Loucy (cell line): ENCODE results near the gene SKA1.

ENCODE experiments used
- H2AFZ ChIP-seq: fragments of 200-600 bp; sonication (generic); 2 replicates; pipeline ENCODE4 v1.6.0; 2016; ENCODE audit warnings: antibody characterized with exemption, mild to moderate bottlenecking, low read length, moderate library complexity
- H3F3A ChIP-seq: fragments of 200-600 bp; 2 replicates; pipeline ENCODE4 v1.6.0; 2016; ENCODE audit warnings: antibody characterized with exemption, low read depth, mild to moderate bottlenecking
- H3K27me3 ChIP-seq: fragments of 200-600 bp; sonication (generic); 2 replicates; pipeline ENCODE4 v1.6.1; 2014; ENCODE audit warnings: low read length, mild to moderate bottlenecking; ENCODE audit not compliant: insufficient read depth, poor library complexity, severe bottlenecking
- H3K36me3 ChIP-seq: fragments of 200-600 bp; sonication (generic); 2 replicates; pipeline ENCODE4 v1.6.1; 2016; ENCODE audit warnings: low read length; ENCODE audit not compliant: insufficient read depth
- H3K4me1 ChIP-seq: fragments of 200-600 bp; sonication (generic); 2 replicates; pipeline ENCODE4 v1.5.1; 2014; ENCODE audit warnings: low read length, mild to moderate bottlenecking; ENCODE audit not compliant: insufficient read depth, poor library complexity, severe bottlenecking
- H3K4me2 ChIP-seq: fragments of 200-600 bp; sonication (generic); 2 replicates; pipeline ENCODE4 v1.6.0; 2014; ENCODE audit warnings: antibody characterized with exemption, low read length, low read depth, mild to moderate bottlenecking; ENCODE audit not compliant: poor library complexity, severe bottlenecking
- H3K4me3 ChIP-seq: fragments of 200-600 bp; sonication (generic); 2 replicates; pipeline ENCODE4 v1.5.1; 2014; ENCODE audit warnings: low read length, mild to moderate bottlenecking, mixed read lengths; ENCODE audit not compliant: poor library complexity, severe bottlenecking
- H3K79me2 ChIP-seq: fragments of 200-600 bp; sonication (generic); 2 replicates; pipeline ENCODE4 v1.6.1; 2014; ENCODE audit warnings: low read length; ENCODE audit not compliant: insufficient read depth
- H3K9ac ChIP-seq: fragments of 200-600 bp; sonication (generic); 2 replicates; pipeline ENCODE4 v1.6.0; 2014; ENCODE audit warnings: mild to moderate bottlenecking, low read depth, low read length, moderate library complexity; ENCODE audit not compliant: poor library complexity, severe bottlenecking
- H3K9me2 ChIP-seq: fragments of 200-600 bp; sonication (generic); replicated peaks from 2 replicates; pipeline ENCODE4 v1.6.1; 2016; ENCODE audit warnings: low read depth, low read length, mixed read lengths
- H3K9me3 ChIP-seq: fragments of 200-600 bp; sonication (generic); 2 replicates; pipeline ENCODE4 v1.6.1; 2014; ENCODE audit warnings: mild to moderate bottlenecking, antibody characterized with exemption, low read length, low read depth; ENCODE audit not compliant: insufficient read depth
- H4K20me1 ChIP-seq: fragments of 200-600 bp; sonication (generic); 2 replicates; pipeline ENCODE4 v1.6.0; 2014; ENCODE audit warnings: antibody characterized with exemption, low read length, mild to moderate bottlenecking; ENCODE audit not compliant: insufficient read depth, poor library complexity, severe bottlenecking
- EZH2phosphoT487 ChIP-seq: fragments of 200-600 bp; IDR thresholded peaks from 2 replicates; pipeline ENCODE4 v1.6.1; 2018; ENCODE audit warnings: antibody characterized with exemption, mild to moderate bottlenecking, moderate library complexity, borderline replicate concordance
- TF ChIP-seq, protein P1 (sequence below): fragments of 200-600 bp; sonication (generic); conservative IDR thresholded peaks from 2 replicates; pipeline ENCODE4 v1.5.1; 2014; ENCODE audit warnings: mild to moderate bottlenecking, antibody characterized with exemption, low read length

The SKA1 gene

GRCh38 chr18:50331691-50332090 is 43.2 kb upstream of the SKA1 start:
- no peaks in the 10 kb centered on the region for H3K36me3 ChIP-seq
- no peak overlapping the region for H3K9ac ChIP-seq
- H3K9me3 ChIP-seq = no peaks in the 10 kb centered on the region
- H3K9me2 ChIP-seq = no peaks in the 10 kb centered on the region
- H3K79me2 ChIP-seq = no peaks in the 10 kb centered on the region
- no peaks in the 10 kb centered on the region for H3F3A ChIP-seq
- no peak overlapping the region for H2AFZ ChIP-seq
- no peak overlapping the region for H3K4me2 ChIP-seq
- H3K4me3 ChIP-seq = no peak overlapping the region
- H3K4me1 ChIP-seq = no peaks in the 10 kb centered on the region
- no peaks in the 10 kb centered on the region for H4K20me1 ChIP-seq
- H3K27me3 ChIP-seq = no peaks in the 10 kb centered on the region
- TF ChIP-seq, protein P1, sequence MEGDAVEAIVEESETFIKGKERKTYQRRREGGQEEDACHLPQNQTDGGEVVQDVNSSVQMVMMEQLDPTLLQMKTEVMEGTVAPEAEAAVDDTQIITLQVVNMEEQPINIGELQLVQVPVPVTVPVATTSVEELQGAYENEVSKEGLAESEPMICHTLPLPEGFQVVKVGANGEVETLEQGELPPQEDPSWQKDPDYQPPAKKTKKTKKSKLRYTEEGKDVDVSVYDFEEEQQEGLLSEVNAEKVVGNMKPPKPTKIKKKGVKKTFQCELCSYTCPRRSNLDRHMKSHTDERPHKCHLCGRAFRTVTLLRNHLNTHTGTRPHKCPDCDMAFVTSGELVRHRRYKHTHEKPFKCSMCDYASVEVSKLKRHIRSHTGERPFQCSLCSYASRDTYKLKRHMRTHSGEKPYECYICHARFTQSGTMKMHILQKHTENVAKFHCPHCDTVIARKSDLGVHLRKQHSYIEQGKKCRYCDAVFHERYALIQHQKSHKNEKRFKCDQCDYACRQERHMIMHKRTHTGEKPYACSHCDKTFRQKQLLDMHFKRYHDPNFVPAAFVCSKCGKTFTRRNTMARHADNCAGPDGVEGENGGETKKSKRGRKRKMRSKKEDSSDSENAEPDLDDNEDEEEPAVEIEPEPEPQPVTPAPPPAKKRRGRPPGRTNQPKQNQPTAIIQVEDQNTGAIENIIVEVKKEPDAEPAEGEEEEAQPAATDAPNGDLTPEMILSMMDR = no peak
- no peak for TF ChIP-seq EZH2phosphoT487

- H3K79me2 ChIP-seq = no peaks in the 10 kb centered on the region
- no peaks in the 10 kb centered on the region for H3K9me3 ChIP-seq
- no peak overlapping the region for H2AFZ ChIP-seq
- H3K9ac ChIP-seq = no peak overlapping the region
- no peaks in the 10 kb centered on the region for H3K4me1 ChIP-seq
- TF ChIP-seq, protein P1 = no peak
- TF ChIP-seq EZH2phosphoT487 = no peak
- H3K4me2 ChIP-seq = no peak overlapping the region
- H3K4me3 ChIP-seq = no peak overlapping the region
- no peaks in the 10 kb centered on the region for H3K27me3 ChIP-seq
- H3K36me3 ChIP-seq = no peaks in the 10 kb centered on the region
- H3F3A ChIP-seq = no peaks in the 10 kb centered on the region
- no peaks in the 10 kb centered on the region for H4K20me1 ChIP-seq
- no peaks in the 10 kb centered on the region for H3K9me2 ChIP-seq
Measured at GRCh38 chr18:50334546-50335152, 40.2 kb upstream of the SKA1 start.

DNA sequence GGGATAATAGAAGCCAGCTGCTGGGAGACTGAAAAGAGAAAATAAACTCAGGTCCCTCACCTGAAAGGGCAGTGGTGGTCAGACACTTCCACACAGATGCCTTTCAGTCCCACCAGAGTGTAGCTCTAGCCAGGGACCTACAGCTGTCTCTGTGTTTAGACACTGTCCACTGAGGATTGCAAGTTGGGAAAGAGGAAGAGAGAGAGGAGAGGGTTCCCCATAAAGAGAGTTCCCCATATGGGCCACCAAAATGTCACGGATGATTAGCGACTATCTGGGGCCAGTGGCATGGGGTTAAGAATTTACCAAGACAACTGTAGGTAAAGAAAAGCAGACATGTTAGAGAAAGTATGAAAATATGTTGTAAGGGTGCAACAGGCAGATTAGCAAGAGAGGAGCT is 36.7 kb upstream of the SKA1 start:
- Histone ChIP-seq H2AFZ (no peak overlapping the region), H3F3A (no peaks in the 10 kb centered on the region), H3K4me3 (no peak overlapping the region), H3K27me3 (no peaks in the 10 kb centered on the region), H3K79me2 (no peaks in the 10 kb centered on the region), H3K9ac (no peak overlapping the region), H3K4me1 (no peaks in the 10 kb centered on the region), H4K20me1 (no peaks in the 10 kb centered on the region), H3K9me2 (no peaks in the 10 kb centered on the region), H3K9me3 (no peaks in the 10 kb centered on the region), H3K36me3 (no peaks in the 10 kb centered on the region), H3K4me2 (no peak overlapping the region)
- TF ChIP-seq, protein P1 = no peak
- TF ChIP-seq EZH2phosphoT487 = no peak
